ENCODE measurements around the gene HERPUD1. TPM values are rescaled to one million over a fixed set of nuclear protein-coding genes. Genes with fewer than 3 reads are reported as not detected.

HERPUD1 gene
- total and polyA plus RNA-seq, 2 of the 13 experiments (the other 11 are each of a cell fraction or from before 2014, with no cell fraction given): 96.2 to 323 TPM

GRCh38 chr16:56973294-56973689, 41.4 kb downstream of the HERPUD1 start (continued):
- TF ChIP-seq ZBTB25 (CRISPR knock-in tag; IDR thresholded peaks at IDR 0.05) (no peak), TFAP4 (IDR thresholded peaks at IDR 0.05; ENCODE audit: borderline replicate concordance, low read depth) (peak; percentile 18; the same call in 1 of the 2 replicates), ZNF749 (CRISPR knock-in tag; IDR thresholded peaks at IDR 0.05; ENCODE audit: borderline replicate concordance) (no peak), ZNF44 (CRISPR knock-in tag; IDR thresholded peaks at IDR 0.05) (no peak), RFXANK (CRISPR knock-in tag; IDR thresholded peaks at IDR 0.05) (no peak), IKZF4 (CRISPR knock-in tag; IDR thresholded peaks at IDR 0.05; ENCODE audit: borderline replicate concordance, low read depth, not compliant biosample characterization) (no peak), ELF1 (CRISPR knock-in tag; IDR thresholded peaks at IDR 0.05) (no peak), BCL6 (CRISPR knock-in tag; IDR thresholded peaks at IDR 0.05) (peak; percentile 80), ZHX1 (CRISPR knock-in tag; IDR thresholded peaks at IDR 0.05; ENCODE audit: low read depth) (no peak), ZNF556 (CRISPR knock-in tag; IDR thresholded peaks at IDR 0.05; ENCODE audit: borderline replicate concordance) (peak; percentile 33; the same call in 1 of the 2 replicates), GTF3A (CRISPR knock-in tag; conservative IDR thresholded peaks at IDR 0.05) (no peak), JDP2 (CRISPR knock-in tag; IDR thresholded peaks at IDR 0.05; ENCODE audit: borderline replicate concordance) (no peak), PPARG (CRISPR knock-in tag; conservative IDR thresholded peaks at IDR 0.05) (no peak), ZNF839 (CRISPR knock-in tag; IDR thresholded peaks at IDR 0.05; ENCODE audit: borderline replicate concordance) (no peak), ZBTB49 (CRISPR knock-in tag; IDR thresholded peaks at IDR 0.05; ENCODE audit: borderline replicate concordance) (no peak), ZNF430 (CRISPR knock-in tag; IDR thresholded peaks at IDR 0.05) (0 out of 2 replicates have a peak, but pooled peaks have one; percentile 22), ZNF687 (CRISPR knock-in tag; IDR thresholded peaks at IDR 0.05) (peak; percentile 74)
